SK-N-SH treated with all-trans-retinoic acid at 6 μM for 48 hours (cell line): ENCODE results near the gene FSD1L.

Experiments
- ARNTL ChIP-seq: fragments of 450-650 bp; formaldehyde crosslinking; IDR thresholded peaks from 2 replicates; pipeline ENCODE4 v1.5.0; 2020; ENCODE audit warnings: low read depth, mild to moderate bottlenecking, moderate library complexity, borderline replicate concordance
- CSDC2 ChIP-seq: fragments of 250-450 bp; sonication (Bioruptor Pico); IDR thresholded peaks from 2 replicates; pipeline ENCODE4 v1.5.0; 2020; ENCODE audit warnings: mild to moderate bottlenecking, moderate library complexity
- ESRRG ChIP-seq: fragments of 250-450 bp; sonication (Bioruptor Pico); IDR thresholded peaks from 2 replicates; pipeline ENCODE4 v1.6.1; 2021; ENCODE audit warnings: mild to moderate bottlenecking
- ISL1 ChIP-seq: fragments of 250-450 bp; sonication (Bioruptor Pico); IDR thresholded peaks from 2 replicates; pipeline ENCODE4 v2.1.2; 2022; ENCODE audit warnings: mild to moderate bottlenecking, moderate library complexity
- RARB ChIP-seq: fragments of 250-450 bp; sonication (Bioruptor Pico); IDR thresholded peaks from 2 replicates; pipeline ENCODE4 v1.8.0; 2021; ENCODE audit warnings: mild to moderate bottlenecking, moderate library complexity
- TOX ChIP-seq: fragments of 250-450 bp; sonication (Bioruptor Pico); IDR thresholded peaks from 2 replicates; pipeline ENCODE4 v1.8.0; 2021; ENCODE audit warnings: mild to moderate bottlenecking, moderate library complexity, borderline replicate concordance
- ZC3H10 ChIP-seq: fragments of 250-450 bp; sonication (Bioruptor Pico); IDR thresholded peaks from 2 replicates; pipeline ENCODE4 v1.5.1; 2021; ENCODE audit warnings: mild to moderate bottlenecking, moderate library complexity
- ZFP3 ChIP-seq: fragments of 250-450 bp; sonication (Bioruptor Pico); IDR thresholded peaks from 2 replicates; pipeline ENCODE4 v1.5.0; 2020; ENCODE audit warnings: mild to moderate bottlenecking, moderate library complexity
- ZFP30 ChIP-seq: fragments of 450-650 bp; formaldehyde crosslinking; IDR thresholded peaks from 2 replicates; pipeline ENCODE4 v1.5.0; 2022; ENCODE audit warnings: mild to moderate bottlenecking, moderate library complexity
- ZNF565 ChIP-seq: fragments of 450-650 bp; formaldehyde crosslinking; conservative IDR thresholded peaks from 2 replicates; pipeline ENCODE4 v1.5.0; 2020; ENCODE audit warnings: low read depth, mild to moderate bottlenecking, moderate library complexity
- TF ChIP-seq, protein P1 (sequence below): fragments of 250-450 bp; sonication (Bioruptor Pico); IDR thresholded peaks from 2 replicates; pipeline ENCODE4 v1.5.1; 2020; ENCODE audit warnings: low read depth, mild to moderate bottlenecking, moderate library complexity
- TF ChIP-seq, protein P2 (sequence below): fragments of 250-450 bp; sonication (Bioruptor Pico); IDR thresholded peaks from 2 replicates; pipeline ENCODE4 v1.5.0; 2020; ENCODE audit warnings: mild to moderate bottlenecking, moderate library complexity
- TF ChIP-seq, protein P3 (sequence below): fragments of 250-450 bp; sonication (Bioruptor Pico); IDR thresholded peaks from 2 replicates; pipeline ENCODE4 v1.8.0; 2021; ENCODE audit warnings: low read depth, mild to moderate bottlenecking, moderate library complexity, borderline replicate concordance
- TF ChIP-seq, protein P4 (sequence below): fragments of 250-450 bp; sonication (Bioruptor Pico); IDR thresholded peaks from 2 replicates; pipeline ENCODE4 v1.5.1; 2021; ENCODE audit warnings: mild to moderate bottlenecking, moderate library complexity

- TF ChIP-seq ESRRG: no peak
- TF ChIP-seq RARB: no peak
- TF ChIP-seq ZFP3 (CRISPR knock-in tag): no peak
- no peak for TF ChIP-seq ISL1
- TF ChIP-seq ARNTL (CRISPR knock-in tag): no peak
- no peak for TF ChIP-seq ZC3H10 (CRISPR knock-in tag)
- TF ChIP-seq CSDC2: no peak
- TF ChIP-seq, protein P1, sequence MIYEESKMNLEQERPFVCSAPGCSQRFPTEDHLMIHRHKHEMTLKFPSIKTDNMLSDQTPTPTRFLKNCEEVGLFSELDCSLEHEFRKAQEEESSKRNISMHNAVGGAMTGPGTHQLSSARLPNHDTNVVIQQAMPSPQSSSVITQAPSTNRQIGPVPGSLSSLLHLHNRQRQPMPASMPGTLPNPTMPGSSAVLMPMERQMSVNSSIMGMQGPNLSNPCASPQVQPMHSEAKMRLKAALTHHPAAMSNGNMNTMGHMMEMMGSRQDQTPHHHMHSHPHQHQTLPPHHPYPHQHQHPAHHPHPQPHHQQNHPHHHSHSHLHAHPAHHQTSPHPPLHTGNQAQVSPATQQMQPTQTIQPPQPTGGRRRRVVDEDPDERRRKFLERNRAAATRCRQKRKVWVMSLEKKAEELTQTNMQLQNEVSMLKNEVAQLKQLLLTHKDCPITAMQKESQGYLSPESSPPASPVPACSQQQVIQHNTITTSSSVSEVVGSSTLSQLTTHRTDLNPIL: no peak
- TF ChIP-seq, protein P2, sequence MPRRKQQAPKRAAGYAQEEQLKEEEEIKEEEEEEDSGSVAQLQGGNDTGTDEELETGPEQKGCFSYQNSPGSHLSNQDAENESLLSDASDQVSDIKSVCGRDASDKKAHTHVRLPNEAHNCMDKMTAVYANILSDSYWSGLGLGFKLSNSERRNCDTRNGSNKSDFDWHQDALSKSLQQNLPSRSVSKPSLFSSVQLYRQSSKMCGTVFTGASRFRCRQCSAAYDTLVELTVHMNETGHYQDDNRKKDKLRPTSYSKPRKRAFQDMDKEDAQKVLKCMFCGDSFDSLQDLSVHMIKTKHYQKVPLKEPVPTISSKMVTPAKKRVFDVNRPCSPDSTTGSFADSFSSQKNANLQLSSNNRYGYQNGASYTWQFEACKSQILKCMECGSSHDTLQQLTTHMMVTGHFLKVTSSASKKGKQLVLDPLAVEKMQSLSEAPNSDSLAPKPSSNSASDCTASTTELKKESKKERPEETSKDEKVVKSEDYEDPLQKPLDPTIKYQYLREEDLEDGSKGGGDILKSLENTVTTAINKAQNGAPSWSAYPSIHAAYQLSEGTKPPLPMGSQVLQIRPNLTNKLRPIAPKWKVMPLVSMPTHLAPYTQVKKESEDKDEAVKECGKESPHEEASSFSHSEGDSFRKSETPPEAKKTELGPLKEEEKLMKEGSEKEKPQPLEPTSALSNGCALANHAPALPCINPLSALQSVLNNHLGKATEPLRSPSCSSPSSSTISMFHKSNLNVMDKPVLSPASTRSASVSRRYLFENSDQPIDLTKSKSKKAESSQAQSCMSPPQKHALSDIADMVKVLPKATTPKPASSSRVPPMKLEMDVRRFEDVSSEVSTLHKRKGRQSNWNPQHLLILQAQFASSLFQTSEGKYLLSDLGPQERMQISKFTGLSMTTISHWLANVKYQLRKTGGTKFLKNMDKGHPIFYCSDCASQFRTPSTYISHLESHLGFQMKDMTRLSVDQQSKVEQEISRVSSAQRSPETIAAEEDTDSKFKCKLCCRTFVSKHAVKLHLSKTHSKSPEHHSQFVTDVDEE (CRISPR knock-in tag): no peak
- TF ChIP-seq ZFP30: no peak
- TF ChIP-seq, protein P3, sequence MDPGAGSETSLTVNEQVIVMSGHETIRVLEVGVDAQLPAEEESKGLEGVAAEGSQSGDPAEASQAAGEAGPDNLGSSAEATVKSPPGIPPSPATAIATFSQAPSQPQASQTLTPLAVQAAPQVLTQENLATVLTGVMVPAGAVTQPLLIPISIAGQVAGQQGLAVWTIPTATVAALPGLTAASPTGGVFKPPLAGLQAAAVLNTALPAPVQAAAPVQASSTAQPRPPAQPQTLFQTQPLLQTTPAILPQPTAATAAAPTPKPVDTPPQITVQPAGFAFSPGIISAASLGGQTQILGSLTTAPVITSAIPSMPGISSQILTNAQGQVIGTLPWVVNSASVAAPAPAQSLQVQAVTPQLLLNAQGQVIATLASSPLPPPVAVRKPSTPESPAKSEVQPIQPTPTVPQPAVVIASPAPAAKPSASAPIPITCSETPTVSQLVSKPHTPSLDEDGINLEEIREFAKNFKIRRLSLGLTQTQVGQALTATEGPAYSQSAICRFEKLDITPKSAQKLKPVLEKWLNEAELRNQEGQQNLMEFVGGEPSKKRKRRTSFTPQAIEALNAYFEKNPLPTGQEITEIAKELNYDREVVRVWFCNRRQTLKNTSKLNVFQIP (CRISPR knock-in tag): no peak
- no peak for TF ChIP-seq TOX
- TF ChIP-seq, protein P4, sequence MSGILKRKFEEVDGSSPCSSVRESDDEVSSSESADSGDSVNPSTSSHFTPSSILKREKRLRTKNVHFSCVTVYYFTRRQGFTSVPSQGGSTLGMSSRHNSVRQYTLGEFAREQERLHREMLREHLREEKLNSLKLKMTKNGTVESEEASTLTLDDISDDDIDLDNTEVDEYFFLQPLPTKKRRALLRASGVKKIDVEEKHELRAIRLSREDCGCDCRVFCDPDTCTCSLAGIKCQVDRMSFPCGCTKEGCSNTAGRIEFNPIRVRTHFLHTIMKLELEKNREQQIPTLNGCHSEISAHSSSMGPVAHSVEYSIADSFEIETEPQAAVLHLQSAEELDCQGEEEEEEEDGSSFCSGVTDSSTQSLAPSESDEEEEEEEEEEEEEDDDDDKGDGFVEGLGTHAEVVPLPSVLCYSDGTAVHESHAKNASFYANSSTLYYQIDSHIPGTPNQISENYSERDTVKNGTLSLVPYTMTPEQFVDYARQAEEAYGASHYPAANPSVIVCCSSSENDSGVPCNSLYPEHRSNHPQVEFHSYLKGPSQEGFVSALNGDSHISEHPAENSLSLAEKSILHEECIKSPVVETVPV: no peak
- TF ChIP-seq ZNF565 (CRISPR knock-in tag): no peak
Measured at GRCh38 chr9:105447814-105448812, at the start of gene FSD1L.
